HG02943 (cell line): Measurements from ENCODE around the gene CFAP69.
"Not testable (repeated sequence)": the region's sequence is repeated elsewhere in the genome, so short reads cannot be mapped to it uniquely, and the experiment has no call there.

Source experiments
- ATAC-seq: cut with Tn5 transposase; IDR thresholded peaks from one replicate; pipeline ENCODE4 v1.9.1; 2021; ENCODE audit warnings: mild to moderate bottlenecking, low read depth, moderate library complexity; ENCODE audit not compliant: unreplicated experiment

CFAP69 gene

DNA sequence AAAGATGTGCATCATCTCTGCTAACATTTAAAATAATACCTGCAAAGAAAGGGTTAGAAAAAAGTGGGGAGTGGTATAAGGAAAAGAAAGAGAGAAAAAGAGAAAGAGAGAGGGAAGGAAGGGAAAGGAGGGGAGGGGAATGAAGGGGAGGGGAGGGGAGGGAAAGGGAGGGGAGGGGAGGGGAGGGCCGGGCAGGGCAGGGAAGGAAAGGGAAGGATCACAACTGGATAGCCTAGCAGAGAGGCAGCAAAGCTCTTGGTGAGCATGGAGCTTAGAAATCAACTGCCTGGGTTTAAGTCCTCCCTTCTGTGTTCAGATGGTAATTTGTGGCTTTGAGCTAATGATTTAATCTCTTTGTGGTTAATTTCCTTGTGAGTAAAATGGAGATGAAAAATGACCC, 81.5 kb downstream of the CFAP69 start:
- no peak for ATAC-seq

GRCh38 chr7:90334193-90334843, 89.3 kb downstream of the CFAP69 start:
- ATAC-seq = no peak

GRCh38 chr7:90334926-90335325, 90.0 kb downstream of the CFAP69 start:
- not testable (repeated sequence) for ATAC-seq

DNA sequence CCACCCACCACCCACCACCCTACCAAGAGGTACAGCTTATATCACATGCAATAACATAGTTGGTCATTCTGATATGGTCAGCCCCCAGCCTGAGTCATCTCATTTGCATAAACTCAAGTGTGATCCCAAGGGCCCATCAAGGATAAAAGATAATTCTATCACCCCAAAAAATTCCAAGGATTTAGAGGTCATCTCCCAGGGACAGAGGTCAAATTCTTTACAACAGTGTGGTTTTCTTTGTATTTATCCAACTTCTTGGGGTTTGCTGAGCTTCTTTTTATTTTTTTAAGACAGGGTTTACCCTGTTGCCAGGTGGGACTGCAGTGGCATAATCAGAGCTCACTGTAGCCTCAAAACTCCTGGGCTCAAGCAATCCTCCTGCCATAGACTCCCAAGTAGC, 92.1 kb downstream of the CFAP69 start:
- no peak for ATAC-seq

GRCh38 chr7:90345016-90345415, 100.0 kb downstream of the CFAP69 start:
- ATAC-seq = no peak

DNA sequence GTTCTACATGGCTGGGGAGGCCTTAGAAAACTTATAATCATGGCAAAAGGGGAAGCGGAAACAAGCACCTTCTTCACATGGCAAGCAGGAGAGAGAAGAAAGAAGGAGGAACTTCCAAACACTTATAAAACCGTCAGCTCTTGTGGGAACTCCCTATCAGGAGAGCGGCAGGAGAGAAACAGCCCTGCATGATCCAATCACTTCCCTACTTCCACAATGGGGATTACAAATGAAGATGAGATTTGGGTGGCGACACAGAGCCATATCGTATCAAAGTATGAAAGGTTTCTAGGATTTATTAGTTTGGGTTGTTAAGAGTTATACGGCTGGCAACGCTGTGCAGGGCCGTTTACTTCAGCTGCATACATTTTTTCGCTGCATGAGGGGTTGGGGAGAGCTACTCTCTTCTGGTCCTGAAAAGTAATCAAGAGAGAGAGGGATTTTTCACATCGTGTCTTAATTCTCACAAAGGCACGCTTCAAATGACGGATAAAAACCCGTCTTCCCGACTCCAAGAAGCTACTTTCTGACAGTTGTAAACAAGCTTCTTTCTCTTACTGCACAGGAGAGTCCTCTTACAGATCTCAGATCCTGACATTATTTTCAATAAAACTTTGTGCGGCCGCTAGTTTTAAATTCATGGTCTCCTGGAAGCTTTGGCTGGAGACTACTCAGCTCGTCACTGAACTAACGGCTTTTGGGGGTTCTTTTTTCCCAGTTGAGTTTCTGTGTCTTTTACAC, 100.8 kb downstream of the CFAP69 start:
- ATAC-seq = peak; percentile 14

DNA sequence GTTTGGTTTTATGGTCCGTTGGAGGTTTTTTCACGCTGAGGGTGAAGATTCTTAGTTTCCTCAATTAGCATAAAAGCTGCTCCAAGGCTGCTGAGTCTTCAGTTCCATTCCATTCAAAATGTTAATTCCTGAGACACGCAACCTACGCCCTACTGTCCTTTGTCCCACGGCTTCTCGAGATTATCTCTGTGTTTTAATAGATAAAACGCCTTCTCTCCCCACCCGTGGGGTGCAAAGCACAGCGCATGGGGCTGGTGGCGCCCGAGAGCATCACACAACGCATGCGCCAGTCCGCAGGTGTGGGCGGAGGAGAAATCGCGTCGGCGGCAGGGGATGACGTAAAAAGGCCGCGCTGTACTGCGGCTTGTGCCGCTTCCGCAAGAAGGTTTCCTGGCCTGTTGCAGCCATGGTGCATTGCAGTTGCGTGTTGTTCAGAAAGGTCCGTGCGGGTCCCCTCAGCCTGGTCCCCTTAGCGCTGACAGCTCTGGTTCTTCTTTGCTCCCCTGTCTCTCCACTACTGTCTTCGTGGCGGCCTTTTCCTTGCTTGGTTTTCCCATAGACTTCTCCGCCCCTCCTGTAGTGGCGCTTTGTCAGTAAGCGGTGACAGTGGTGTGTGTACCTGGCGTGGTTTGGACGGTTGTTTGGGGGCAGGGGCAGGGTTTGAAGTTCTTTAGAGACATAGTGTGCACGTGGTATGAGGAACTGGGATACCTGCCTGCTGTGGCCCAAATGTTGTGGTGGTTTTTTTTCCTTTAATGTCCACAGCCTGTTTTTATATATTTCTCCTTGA, 101.6 kb downstream of the CFAP69 start, which contains the start of gene GTPBP10:
GTPBP10 (plus strand) TSS at position 381 of the 790 bp plus-strand sequence; CDS start at position 407, 26 bp downstream.
- ATAC-seq = peak; percentile 98

DNA sequence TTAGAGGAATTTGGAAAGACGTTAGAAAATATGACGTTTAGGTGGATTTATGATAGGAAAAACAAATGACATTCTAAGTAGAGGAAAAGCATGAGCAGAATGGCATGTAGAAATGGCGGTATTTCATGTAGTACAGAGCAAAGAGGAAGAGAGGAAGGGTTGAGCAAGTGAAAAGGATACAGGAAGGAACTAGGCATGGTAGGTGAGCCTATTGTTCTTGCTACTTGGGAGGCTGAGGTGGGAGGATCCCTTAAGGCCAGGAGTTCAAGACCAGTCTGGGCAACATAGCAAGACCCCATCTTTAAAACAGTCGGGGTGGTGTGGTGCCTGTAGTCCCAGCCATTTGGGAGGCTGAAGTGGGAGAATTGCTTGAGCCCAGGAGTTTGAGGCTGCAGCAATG, 102.8 kb downstream of the CFAP69 start:
- no peak for ATAC-seq

GRCh38 chr7:90349305-90349704, 104.3 kb downstream of the CFAP69 start:
- no peak for ATAC-seq

DNA sequence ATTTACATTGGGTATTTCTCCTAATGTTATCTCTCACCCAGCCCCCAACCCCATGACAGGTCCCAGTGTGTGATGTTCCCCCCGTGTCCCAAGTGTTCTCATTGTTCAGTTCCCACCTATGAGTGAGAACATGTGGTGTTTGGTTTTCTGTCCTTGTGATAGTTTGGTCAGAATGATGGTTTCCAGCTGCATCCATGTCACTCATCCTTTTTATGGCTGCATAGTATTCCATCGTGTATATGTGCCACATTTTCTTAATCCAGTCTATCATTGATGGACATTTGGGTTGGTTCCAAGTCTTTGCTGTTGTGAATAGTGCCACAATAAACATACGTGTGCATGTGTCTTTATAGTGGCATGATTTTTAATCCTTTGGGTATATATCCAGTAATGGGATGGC, 105.1 kb downstream of the CFAP69 start:
- not testable (repeated sequence) for ATAC-seq

- no peak for ATAC-seq
Observed at GRCh38 chr7:90351987-90352386, 107.0 kb downstream of the CFAP69 start.
